H1 (cell line): ENCODE measurements around the gene PPP1R13B.

ENCODE experiments used
- ATF2 ChIP-seq: IDR thresholded peaks from 2 replicates; pipeline ENCODE4 v1.6.1; 2012; ENCODE audit warnings: low read length, inconsistent platforms
- CBX5 ChIP-seq: fragments of 300-800, 300-1000 bp; sonication (generic); IDR thresholded peaks from 2 replicates; pipeline ENCODE4 v1.7.1; 2016; ENCODE audit warnings: antibody characterized with exemption, low read length, low read depth
- CTCF ChIP-seq, 3 experiments: IDR thresholded peaks; 1 replicate in 2 of 3; 2 replicates in 1 of 3; pipeline versions ENCODE4 v1.5.1 to v1.6.1; 2011; ENCODE audit warnings: low read length in 3 of 3, mild to moderate bottlenecking in 3 of 3, inconsistent platforms in 2 of 3, low read depth in 1 of 3, moderate library complexity in 1 of 3; ENCODE audit not compliant: insufficient read depth in 1 of 3; ENCODE audit errors: control extremely low read depth in 1 of 3
- EGR1 ChIP-seq: IDR thresholded peaks from 2 replicates; pipeline ENCODE4 v1.6.1; 2011; ENCODE audit warnings: low read depth, low read length, borderline replicate concordance
- EP300 ChIP-seq, 2 experiments: IDR thresholded peaks; 1 replicate in 1 of 2; 2 replicates in 1 of 2; pipeline ENCODE4 v1.6.1; 2011 to 2012; ENCODE audit warnings: low read depth in 2 of 2, low read length in 2 of 2, mild to moderate bottlenecking in 2 of 2, borderline replicate concordance in 1 of 2, inconsistent platforms in 1 of 2, moderate library complexity in 1 of 2
- EZH2 ChIP-seq: fragments of 200-600 bp; sonication (generic); IDR thresholded peaks from 2 replicates; pipeline ENCODE4 v1.7.1; 2012; ENCODE audit warnings: low read depth, mild to moderate bottlenecking, moderate library complexity, low read length, inconsistent platforms; ENCODE audit not compliant: severe bottlenecking
- KDM1A ChIP-seq: fragments of 200-600, 300-600 bp; sonication (generic); IDR thresholded peaks from 2 replicates; pipeline ENCODE4 v1.7.1; 2016; ENCODE audit warnings: mild to moderate bottlenecking, low read length, borderline replicate concordance
- NANOG ChIP-seq: IDR thresholded peaks from 2 replicates; pipeline ENCODE4 v1.6.1; 2011; ENCODE audit warnings: low read length, low read depth, mild to moderate bottlenecking, inconsistent platforms; ENCODE audit not compliant: insufficient read depth, poor library complexity, severe bottlenecking
- SIN3A ChIP-seq, 2 experiments: IDR thresholded peaks in 1 of 2; conservative IDR thresholded peaks in 1 of 2; 2 replicates each; pipeline ENCODE4 v1.6.1; 2011 to 2012; ENCODE audit warnings: low read length in 2 of 2, improper control_type of control experiment in 1 of 2, low read depth in 1 of 2, mild to moderate bottlenecking in 1 of 2
- SUZ12 ChIP-seq: fragments of 200-600 bp; sonication (generic); IDR thresholded peaks from 2 replicates; pipeline ENCODE4 v1.6.1; 2012; ENCODE audit warnings: mild to moderate bottlenecking, inconsistent platforms, low read length, moderate library complexity, mixed read lengths
- TAF1 ChIP-seq: IDR thresholded peaks from 2 replicates; pipeline ENCODE4 v1.6.1; 2011; ENCODE audit warnings: mild to moderate bottlenecking, low read depth, low read length

- no peak for TF ChIP-seq EZH2
- no peak for TF ChIP-seq ATF2
- no peak for TF ChIP-seq SIN3A (conservative IDR thresholded peaks at IDR 0.05 in 1 of 2, IDR thresholded peaks at IDR 0.05 in 1 of 2; ENCODE audit: low read depth in 1 of 2, low read length in 2 of 2)
- TF ChIP-seq CTCF (IDR thresholded peaks at IDR 0.05; ENCODE audit: control extremely low read depth in 1 of 3, insufficient read depth in 1 of 3, low read depth in 1 of 3, low read length in 3 of 3), result no peak
- no peak for TF ChIP-seq SUZ12
- TF ChIP-seq CBX5, result no peak
- TF ChIP-seq KDM1A, result no peak
- TF ChIP-seq EGR1, result no peak
- TF ChIP-seq EP300 (IDR thresholded peaks at IDR 0.05; ENCODE audit: borderline replicate concordance in 1 of 2, low read depth in 2 of 2, low read length in 2 of 2), result no peak
- no peak for TF ChIP-seq TAF1
- no peak for TF ChIP-seq NANOG
Measured at GRCh38 chr14:103762036-103762435, 85.3 kb downstream of the PPP1R13B start.
